ENCODE results near the gene GJA1. TPM values are rescaled to one million over a fixed set of nuclear protein-coding genes. Genes with fewer than 3 reads are reported as not detected.

GJA1 gene
- total RNA-seq, 1 donor from 2014 or later, result 322 TPM

- ATAC-seq (no peak), DNase-seq (no peak)
- intact Hi-C loops (cut with micrococcal nuclease), result no loop called here
These were observed 27.6 kb downstream of the GJA1 start for GRCh38 chr6:121463087-121463486.

DNA sequence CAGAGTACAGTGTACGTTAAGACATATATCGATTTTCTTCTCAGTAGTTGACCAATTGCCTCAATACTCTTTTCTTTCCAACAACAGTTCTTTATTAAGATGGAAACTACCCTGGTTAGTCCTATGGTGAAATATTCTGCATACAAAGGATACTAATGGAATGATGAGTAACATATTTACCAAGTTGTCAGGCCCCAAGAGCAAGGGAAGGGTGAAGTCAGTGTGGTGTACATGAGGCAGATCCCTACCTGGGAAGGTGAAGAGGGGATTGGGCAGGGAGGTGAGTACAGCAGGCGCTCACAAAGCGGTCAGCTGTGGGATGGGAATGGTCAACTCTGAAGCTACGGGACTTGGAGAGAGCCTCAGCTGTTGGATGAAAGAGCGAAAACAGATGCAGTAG lies 29.7 kb downstream of the GJA1 start:
- intact Hi-C loops (cut with micrococcal nuclease), result no loop called here
- ATAC-seq, result no peak
- no peak for DNase-seq

GRCh38 chr6:121479486-121480098 lies 44.1 kb downstream of the GJA1 start:
- no peak for DNase-seq
- no peak for ATAC-seq
- intact Hi-C loops (cut with micrococcal nuclease), result no loop called here

GRCh38 chr6:121480099-121480713 lies 44.8 kb downstream of the GJA1 start:
- no peak for DNase-seq
- no peak for ATAC-seq
- intact Hi-C loops (cut with micrococcal nuclease), result no loop called here

GRCh38 chr6:121482004-121482693 lies 46.7 kb downstream of the GJA1 start:
- intact Hi-C loops (cut with micrococcal nuclease), result no loop called here
- DNase-seq (no peak), ATAC-seq (peak; percentile 29)

DNA sequence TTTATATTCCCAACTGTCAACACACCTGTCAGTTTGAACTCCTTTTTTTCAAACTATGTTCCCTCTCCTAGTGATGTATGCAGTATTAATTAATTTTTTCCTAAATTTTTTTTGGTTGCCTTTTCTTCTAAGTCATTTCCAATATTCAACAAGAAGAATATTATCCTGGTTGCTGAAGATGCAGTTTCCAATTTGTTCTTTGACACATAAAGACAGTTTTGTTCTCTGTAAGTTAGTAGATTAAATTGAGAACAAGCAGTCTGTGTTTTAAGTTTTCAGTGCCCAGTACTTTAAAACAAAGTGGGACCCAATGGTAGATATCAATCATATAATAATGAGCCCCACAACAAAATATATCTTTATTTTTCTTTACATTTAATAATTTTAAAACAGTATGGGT lies 47.3 kb downstream of the GJA1 start:
- no peak for DNase-seq
- no peak for ATAC-seq
- intact Hi-C loops (cut with micrococcal nuclease), result no loop called here

DNA sequence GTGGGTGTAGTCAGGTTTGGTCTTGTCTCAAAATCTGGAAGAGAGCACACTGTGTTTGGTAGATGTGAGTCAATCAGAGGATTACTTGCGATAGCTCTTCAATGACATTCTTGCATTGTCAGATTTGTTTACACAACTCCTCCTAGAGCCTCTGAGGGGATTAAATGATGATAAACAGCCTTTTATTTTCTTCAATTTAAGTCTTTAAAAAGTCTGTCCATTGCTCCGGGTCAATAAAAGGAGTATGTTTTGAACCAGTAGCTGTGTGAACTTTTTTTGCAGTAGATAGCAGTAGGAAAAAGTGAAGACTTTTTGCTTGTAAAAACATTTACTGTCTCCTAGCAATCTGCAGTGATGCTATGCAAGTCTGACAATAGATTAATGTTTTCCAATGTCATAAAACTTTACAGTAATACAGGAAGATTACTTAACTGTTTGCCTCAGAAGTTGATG lies 49.9 kb downstream of the GJA1 start:
- DNase-seq, result no peak
- intact Hi-C loops (cut with micrococcal nuclease), result no loop called here
- ATAC-seq, result no peak

DNA sequence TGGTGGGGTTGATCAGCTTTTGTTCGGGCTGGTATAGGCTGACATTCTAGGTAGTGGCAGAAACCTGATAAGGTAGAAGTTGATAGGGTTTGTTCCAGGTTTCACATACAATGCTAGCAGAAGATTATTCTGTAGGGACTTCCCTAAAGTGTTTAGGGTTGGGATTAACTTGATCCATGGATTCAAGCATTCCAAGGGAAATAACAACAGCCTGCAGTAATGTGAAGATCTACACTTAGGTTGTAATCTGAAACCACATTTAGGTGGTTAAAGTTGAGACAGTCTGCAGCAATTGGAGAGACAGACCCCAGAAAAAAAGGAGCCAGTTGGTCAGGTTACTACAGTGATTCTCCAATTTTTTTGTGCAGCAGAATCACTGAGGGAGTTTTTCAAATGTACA lies 56.1 kb downstream of the GJA1 start:
- DNase-seq, result no peak
- intact Hi-C loops (cut with micrococcal nuclease), result no loop called here
- no peak for ATAC-seq

- no peak for ATAC-seq
- DNase-seq, result no peak
- intact Hi-C loops (cut with micrococcal nuclease), result no loop called here
These were observed 57.1 kb downstream of the GJA1 start for GRCh38 chr6:121492536-121492935.

DNA sequence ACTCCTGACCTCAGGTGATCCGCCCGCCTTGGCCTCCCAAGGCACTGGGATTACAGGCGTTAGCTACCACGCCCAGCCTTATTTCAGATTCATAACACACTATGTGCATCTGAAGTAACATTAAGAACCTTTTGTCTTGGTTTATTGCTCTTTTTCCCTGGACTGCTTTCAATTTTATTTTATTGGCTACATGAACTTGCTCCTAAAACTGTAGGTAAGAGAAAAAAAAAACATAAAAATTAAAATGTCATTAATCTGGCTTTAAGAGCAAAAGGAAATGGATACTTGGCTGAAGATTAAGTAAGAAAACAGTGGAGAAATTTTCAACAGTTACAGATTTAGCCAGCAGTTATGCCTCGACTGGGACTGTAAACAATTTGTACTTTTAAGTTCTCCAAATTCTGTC lies 62.5 kb downstream of the GJA1 start:
- intact Hi-C loops (cut with micrococcal nuclease), result no loop called here
- no peak for DNase-seq
- no peak for ATAC-seq

GRCh38 chr6:121498481-121499276 lies 63.2 kb downstream of the GJA1 start:
- DNase-seq, result no peak
- ATAC-seq, result no peak
- intact Hi-C loops (cut with micrococcal nuclease), result no loop called here

Other genes starting within 250 kb of the GJA1 start
- 2.6 TPM for gene TBC1D32, start 101.2 kb upstream of the GJA1 start, total RNA-seq